Neutrophil (primary cell): ENCODE data around the gene BAIAP2L2.
"Not testable (repeated sequence)": the region's sequence is repeated elsewhere in the genome, so short reads cannot be mapped to it uniquely, and the experiment has no call there.

Source experiments
- H3K27ac ChIP-seq: fragments of 200-600 bp; sonication (generic); 2 replicates; pipeline ENCODE4 v1.5.1; 2016; ENCODE audit warnings: mild to moderate bottlenecking, moderate library complexity
- H3K27me3 ChIP-seq: fragments of 200-600 bp; sonication (generic); 2 replicates; pipeline ENCODE4 v1.6.0; 2016; ENCODE audit warnings: mild to moderate bottlenecking
- H3K36me3 ChIP-seq: fragments of 200-600 bp; sonication (generic); 2 replicates; pipeline ENCODE4 v1.5.1; 2017
- H3K4me1 ChIP-seq, 2 experiments: fragments of 200-600 bp in 1 of 2; sonication (generic) in 1 of 2; 1 replicate in 1 of 2; 2 replicates in 1 of 2; pipeline versions ENCODE4 v1.5.1 to v1.6.1; 2013 to 2016; ENCODE audit warnings: low read depth in 1 of 2, low read length in 1 of 2, mild to moderate bottlenecking in 1 of 2, moderate library complexity in 1 of 2; ENCODE audit not compliant: control insufficient read depth in 1 of 2, insufficient read depth in 1 of 2
- H3K4me3 ChIP-seq, 2 experiments: fragments of 200-600 bp in 1 of 2; sonication (generic) in 1 of 2; 1 replicate in 1 of 2; 2 replicates in 1 of 2; pipeline ENCODE4 v1.5.1; 2013 to 2016; ENCODE audit warnings: low read depth in 1 of 2, low read length in 1 of 2, mild to moderate bottlenecking in 1 of 2, moderate library complexity in 1 of 2
- H3K9me3 ChIP-seq: fragments of 200-600 bp; sonication (generic); 2 replicates; pipeline ENCODE4 v1.5.1; 2016
- TF ChIP-seq, protein P1 (sequence below): fragments of 200-600 bp; sonication (generic); IDR thresholded peaks from 2 replicates; pipeline ENCODE4 v1.5.1; 2016; ENCODE audit warnings: antibody characterized with exemption

Gene BAIAP2L2, protein sequence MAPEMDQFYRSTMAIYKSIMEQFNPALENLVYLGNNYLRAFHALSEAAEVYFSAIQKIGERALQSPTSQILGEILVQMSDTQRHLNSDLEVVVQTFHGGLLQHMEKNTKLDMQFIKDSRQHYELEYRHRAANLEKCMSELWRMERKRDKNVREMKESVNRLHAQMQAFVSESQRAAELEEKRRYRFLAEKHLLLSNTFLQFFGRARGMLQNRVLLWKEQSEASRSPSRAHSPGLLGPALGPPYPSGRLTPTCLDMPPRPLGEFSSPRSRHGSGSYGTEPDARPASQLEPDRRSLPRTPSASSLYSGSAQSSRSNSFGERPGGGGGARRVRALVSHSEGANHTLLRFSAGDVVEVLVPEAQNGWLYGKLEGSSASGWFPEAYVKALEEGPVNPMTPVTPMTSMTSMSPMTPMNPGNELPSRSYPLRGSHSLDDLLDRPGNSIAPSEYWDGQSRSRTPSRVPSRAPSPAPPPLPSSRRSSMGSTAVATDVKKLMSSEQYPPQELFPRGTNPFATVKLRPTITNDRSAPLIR

GRCh38 chr22:38110008-38110862, at the start of gene BAIAP2L2:
BAIAP2L2 (minus strand) TSS chr22:38110684; CDS start chr22:38110525, 159 bp downstream.
- Histone ChIP-seq H3K36me3 (peaks cover 13% of the 10 kb centered on the region), H3K9me3 (no peaks in the 10 kb centered on the region), H3K27ac (no peak within 1 kb of the TSS), H3K4me1 (peaks cover 0 to 3% of the 10 kb centered on the region in 2 experiments), H3K27me3 (no peaks in the 10 kb centered on the region), H3K4me3 (no peak within 1 kb of the TSS)
- TF ChIP-seq, protein P1, sequence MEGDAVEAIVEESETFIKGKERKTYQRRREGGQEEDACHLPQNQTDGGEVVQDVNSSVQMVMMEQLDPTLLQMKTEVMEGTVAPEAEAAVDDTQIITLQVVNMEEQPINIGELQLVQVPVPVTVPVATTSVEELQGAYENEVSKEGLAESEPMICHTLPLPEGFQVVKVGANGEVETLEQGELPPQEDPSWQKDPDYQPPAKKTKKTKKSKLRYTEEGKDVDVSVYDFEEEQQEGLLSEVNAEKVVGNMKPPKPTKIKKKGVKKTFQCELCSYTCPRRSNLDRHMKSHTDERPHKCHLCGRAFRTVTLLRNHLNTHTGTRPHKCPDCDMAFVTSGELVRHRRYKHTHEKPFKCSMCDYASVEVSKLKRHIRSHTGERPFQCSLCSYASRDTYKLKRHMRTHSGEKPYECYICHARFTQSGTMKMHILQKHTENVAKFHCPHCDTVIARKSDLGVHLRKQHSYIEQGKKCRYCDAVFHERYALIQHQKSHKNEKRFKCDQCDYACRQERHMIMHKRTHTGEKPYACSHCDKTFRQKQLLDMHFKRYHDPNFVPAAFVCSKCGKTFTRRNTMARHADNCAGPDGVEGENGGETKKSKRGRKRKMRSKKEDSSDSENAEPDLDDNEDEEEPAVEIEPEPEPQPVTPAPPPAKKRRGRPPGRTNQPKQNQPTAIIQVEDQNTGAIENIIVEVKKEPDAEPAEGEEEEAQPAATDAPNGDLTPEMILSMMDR = no peak

GRCh38 chr22:38155703-38156102, 45.2 kb upstream of the BAIAP2L2 start:
- H3K4me1 ChIP-seq = no peaks in the 10 kb centered on the region
- TF ChIP-seq, protein P1 = no peak

DNA sequence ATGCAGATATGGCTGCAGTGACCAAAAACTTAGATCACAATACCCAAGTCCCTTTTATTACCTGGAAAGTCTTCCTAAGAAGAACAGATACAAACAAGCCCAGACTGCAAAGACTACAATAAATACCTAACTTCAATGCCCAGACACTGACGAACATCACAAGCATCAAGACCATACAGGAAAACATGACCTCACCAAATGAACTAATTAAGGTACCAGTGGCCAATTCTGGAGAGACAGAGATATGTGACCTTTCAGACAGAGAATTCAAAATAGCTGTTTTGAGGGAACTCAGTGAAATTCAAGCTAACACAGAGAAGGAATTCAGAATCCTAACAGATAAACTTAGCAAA, 44.1 kb upstream of the BAIAP2L2 start:
- not testable (repeated sequence) for H3K36me3 ChIP-seq, H3K27ac ChIP-seq, H3K4me1 ChIP-seq, H3K9me3 ChIP-seq, H3K27me3 ChIP-seq, H3K4me3 ChIP-seq

More at GRCh38 chr22:38155703-38156102, 45.2 kb upstream of the BAIAP2L2 start:
- H3K36me3 ChIP-seq = no peaks in the 10 kb centered on the region
- no peak overlapping the region for H3K27ac ChIP-seq
- no peaks in the 10 kb centered on the region for H3K27me3 ChIP-seq
- H3K9me3 ChIP-seq = no peaks in the 10 kb centered on the region
- H3K4me3 ChIP-seq = no peak overlapping the region

- TF ChIP-seq, protein P1 = no peak
- no peak overlapping the region for H3K27ac ChIP-seq
- no peaks in the 10 kb centered on the region for H3K27me3 ChIP-seq
- H3K36me3 ChIP-seq = no peaks in the 10 kb centered on the region
- H3K4me1 ChIP-seq = peaks cover 0 to under 1% of the 10 kb centered on the region in 2 experiments
- H3K4me3 ChIP-seq = no peak overlapping the region
- H3K9me3 ChIP-seq = no peaks in the 10 kb centered on the region
These were observed 43.5 kb upstream of the BAIAP2L2 start for GRCh38 chr22:38153821-38154562.

DNA sequence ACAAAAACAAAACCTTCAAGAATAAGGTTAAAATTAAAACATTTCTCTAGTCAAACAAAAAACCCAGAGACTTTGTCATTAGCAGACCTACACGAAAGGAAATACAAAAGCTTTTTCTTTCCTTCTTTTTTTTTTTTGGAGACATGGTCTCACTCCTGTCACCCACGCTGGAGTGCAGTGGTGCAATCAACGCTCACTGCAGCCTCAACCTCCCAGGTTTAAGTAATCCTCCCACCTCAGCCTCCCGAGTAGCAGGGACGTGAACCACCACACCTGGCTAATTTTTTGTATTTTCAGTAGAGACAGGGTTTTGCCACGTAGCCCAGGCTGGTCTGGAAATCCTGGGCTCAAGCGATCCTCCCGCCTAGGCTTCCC, 40.6 kb upstream of the BAIAP2L2 start:
- Histone ChIP-seq H3K27me3 (no peaks in the 10 kb centered on the region), H3K9me3 (no peaks in the 10 kb centered on the region), H3K36me3 (no peaks in the 10 kb centered on the region), H3K4me1 (peaks cover 20 to 23% of the 10 kb centered on the region in 2 experiments), H3K4me3 (no peak overlapping the region), H3K27ac (no peak overlapping the region)
- TF ChIP-seq, protein P1 = no peak
